Limb (tissue), 2 donors: ENCODE results near the gene FAM168A.

Experiments
- DNase-seq, 2 donors: peaks; one replicate each; pipeline ENCODE4 v3.0.0-alpha.2; 2016; ENCODE audit errors: extremely low spot score in 2 of 2

The FAM168A gene

GRCh38 chr11:73390601-73391565 is 207.0 kb downstream of the FAM168A start:
- DNase-seq = no peak

- no peak for DNase-seq
These were observed 208.0 kb downstream of the FAM168A start for GRCh38 chr11:73389916-73390315.

GRCh38 chr11:73389134-73389525 is 208.8 kb downstream of the FAM168A start:
- DNase-seq = no peak

GRCh38 chr11:73388265-73389133 is 209.4 kb downstream of the FAM168A start:
- DNase-seq = no peak

GRCh38 chr11:73387594-73388264 is 210.2 kb downstream of the FAM168A start:
- DNase-seq = no peak

GRCh38 chr11:73386546-73386945 is 211.4 kb downstream of the FAM168A start:
- no peak for DNase-seq

GRCh38 chr11:73386016-73386415 is 211.9 kb downstream of the FAM168A start:
- no peak for DNase-seq

GRCh38 chr11:73384872-73385689 is 212.8 kb downstream of the FAM168A start:
- DNase-seq = no peak

GRCh38 chr11:73384531-73384871 is 213.4 kb downstream of the FAM168A start:
- DNase-seq = no peak

GRCh38 chr11:73384125-73384441 is 213.8 kb downstream of the FAM168A start:
- no peak for DNase-seq

GRCh38 chr11:73383249-73384124 is 214.4 kb downstream of the FAM168A start:
- no peak for DNase-seq

- no peak for DNase-seq
These were observed 215.2 kb downstream of the FAM168A start for GRCh38 chr11:73382747-73383146.

- no peak for DNase-seq
These were observed 215.7 kb downstream of the FAM168A start for GRCh38 chr11:73382183-73382582.

- no peak for DNase-seq
These were observed 216.3 kb downstream of the FAM168A start for GRCh38 chr11:73381589-73381988.

GRCh38 chr11:73380897-73381410 is 217.0 kb downstream of the FAM168A start:
- no peak for DNase-seq

GRCh38 chr11:73380331-73380730 is 217.6 kb downstream of the FAM168A start:
- no peak for DNase-seq

- no peak for DNase-seq
These were observed 218.6 kb downstream of the FAM168A start for GRCh38 chr11:73379189-73379880.

GRCh38 chr11:73376803-73377629 is 220.9 kb downstream of the FAM168A start:
- DNase-seq = no peak
